ENCODE results near the gene CLEC10A.
A peak's percentile ranks its signal among the peaks of the same experiment; 100 is the strongest.

CLEC10A gene

DNA sequence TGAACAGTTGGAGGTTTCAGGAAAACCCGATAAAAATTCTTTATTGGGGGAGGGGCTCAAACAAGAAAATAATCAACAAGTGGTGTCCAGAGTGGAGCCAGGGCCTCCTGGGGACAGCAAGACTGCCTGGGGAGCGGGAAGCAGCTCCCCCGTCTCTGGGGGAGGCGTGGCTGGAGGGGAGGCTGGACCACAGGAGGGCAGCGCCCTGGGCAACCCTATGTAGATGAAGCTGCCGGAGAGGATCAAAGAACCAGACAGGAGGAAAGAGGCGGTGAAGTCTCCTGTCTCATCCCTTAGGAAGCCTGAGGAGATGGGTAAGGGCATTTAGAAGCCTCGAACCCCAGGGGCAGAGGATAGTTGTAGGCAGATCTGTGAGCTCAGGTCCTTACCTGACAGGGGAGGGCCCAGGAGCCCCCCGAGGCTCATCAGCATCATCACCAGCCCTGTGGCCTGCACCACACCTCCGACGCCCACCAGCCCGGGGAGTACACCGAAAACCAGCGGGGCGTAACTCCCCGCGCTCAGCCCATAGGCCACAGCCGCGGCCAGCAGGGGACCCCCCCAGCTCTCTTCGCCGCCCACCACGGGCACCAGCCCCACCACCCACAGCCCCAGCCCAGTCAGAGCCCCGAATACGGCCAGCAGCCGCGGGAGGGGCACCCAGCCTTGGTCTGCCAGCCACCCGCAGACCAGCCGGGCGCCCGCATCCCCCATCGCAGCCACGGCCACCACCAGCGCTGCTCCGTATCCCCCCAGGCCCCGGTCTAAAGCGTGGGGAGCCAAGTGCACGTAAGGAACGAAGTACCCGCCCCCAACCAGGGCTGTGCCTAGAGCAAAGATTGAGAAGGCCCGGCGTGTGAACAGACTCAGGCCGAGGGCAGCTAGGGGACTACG is 38.2 kb downstream of the CLEC10A start:
- no peak for DNase-seq (ENCODE audit: low read depth in 4 of 4, low spot score in 1 of 4)

GRCh38 chr17:7039832-7040231 is 40.2 kb downstream of the CLEC10A start:
- DNase-seq (ENCODE audit: low read depth in 4 of 4, low spot score in 1 of 4) = no peak

DNA sequence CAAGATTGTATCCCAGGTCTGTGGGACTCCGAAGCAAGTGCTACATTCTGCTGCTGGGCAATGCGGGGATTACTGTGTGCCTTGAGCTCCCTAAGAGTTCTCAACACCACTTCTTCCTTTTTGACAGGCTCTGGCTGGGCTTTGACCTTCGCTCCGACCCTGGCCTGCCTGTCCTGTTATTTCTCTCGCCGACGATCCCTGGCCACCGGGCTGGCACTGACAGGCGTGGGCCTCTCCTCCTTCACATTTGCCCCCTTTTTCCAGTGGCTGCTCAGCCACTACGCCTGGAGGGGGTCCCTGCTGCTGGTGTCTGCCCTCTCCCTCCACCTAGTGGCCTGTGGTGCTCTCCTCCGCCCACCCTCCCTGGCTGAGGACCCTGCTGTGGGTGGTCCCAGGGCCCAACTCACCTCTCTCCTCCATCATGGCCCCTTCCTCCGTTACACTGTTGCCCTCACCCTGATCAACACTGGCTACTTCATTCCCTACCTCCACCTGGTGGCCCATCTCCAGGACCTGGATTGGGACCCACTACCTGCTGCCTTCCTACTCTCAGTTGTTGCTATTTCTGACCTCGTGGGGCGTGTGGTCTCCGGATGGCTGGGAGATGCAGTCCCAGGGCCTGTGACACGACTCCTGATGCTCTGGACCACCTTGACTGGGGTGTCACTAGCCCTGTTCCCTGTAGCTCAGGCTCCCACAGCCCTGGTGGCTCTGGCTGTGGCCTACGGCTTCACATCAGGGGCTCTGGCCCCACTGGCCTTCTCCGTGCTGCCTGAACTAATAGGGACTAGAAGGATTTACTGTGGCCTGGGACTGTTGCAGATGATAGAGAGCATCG is 41.8 kb downstream of the CLEC10A start:
- no peak for DNase-seq (ENCODE audit: low read depth in 4 of 4, low spot score in 1 of 4)

- peak; percentile 93 to 99 (median 96) for DNase-seq (ENCODE audit: low read depth in 4 of 4, low spot score in 1 of 4)
Observed at GRCh38 chr17:7035591-7036368, 44.3 kb downstream of the CLEC10A start, which contains the start of gene SLC16A13. Gene SLC16A13 (plus strand): TSS chr17:7036015. CDS start chr17:7036383, 368 bp downstream.

DNA sequence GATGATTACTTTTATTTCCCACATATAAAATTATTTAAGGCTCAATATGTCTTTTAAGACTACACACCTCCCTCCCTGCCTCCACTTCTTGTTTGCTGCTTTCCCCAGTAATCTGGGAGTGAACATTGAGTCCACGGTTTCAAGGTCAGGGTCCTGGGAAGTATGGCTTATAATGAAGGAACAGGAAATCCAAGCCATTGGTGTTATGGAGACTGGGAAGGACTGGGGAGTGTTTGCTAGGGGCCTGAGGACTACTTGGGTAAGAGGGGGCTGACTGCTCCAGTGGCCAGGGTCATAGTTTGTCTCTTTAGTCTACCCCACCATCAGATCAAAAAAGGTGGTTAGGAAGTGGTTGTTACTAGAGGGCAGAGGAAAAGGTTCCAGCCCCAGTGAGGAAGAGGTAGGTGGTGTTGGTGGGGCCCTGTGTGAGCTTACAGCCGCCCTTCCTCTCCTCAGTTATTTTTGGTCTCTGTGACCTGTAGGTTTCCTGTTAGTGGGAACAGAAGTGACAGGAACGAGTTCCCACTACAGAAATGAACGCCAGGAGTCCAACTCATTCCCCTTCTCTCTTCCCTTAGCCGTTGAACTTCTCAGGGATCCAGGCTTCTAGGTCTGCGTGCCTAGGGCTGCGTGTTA is 45.0 kb downstream of the CLEC10A start:
- no peak for DNase-seq (ENCODE audit: low read depth in 4 of 4, low spot score in 1 of 4)

DNA sequence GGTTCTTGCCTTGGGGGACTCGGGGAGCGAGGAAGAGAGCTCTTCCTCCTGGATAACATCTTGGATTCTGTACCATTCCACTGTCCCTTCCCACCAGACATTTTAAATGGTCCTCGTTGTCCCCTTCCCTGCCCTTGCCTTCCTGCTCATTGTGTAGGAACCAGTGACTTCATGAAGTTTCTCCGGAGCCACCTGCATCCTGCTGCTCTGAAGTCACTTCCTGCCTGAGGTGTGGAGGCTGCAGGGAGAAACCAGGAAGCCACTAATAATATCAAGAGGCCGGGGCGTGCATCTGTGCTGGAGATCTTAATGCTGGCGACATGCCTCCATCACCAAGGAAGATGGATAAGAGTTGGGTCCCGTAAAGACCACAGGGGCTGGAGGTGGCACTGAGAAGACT is 50.4 kb downstream of the CLEC10A start:
- no peak for DNase-seq (ENCODE audit: low read depth in 4 of 4, low spot score in 1 of 4)

GRCh38 chr17:7029096-7029495 is 51.0 kb downstream of the CLEC10A start:
- DNase-seq (ENCODE audit: low read depth in 4 of 4, low spot score in 1 of 4) = no peak

DNA sequence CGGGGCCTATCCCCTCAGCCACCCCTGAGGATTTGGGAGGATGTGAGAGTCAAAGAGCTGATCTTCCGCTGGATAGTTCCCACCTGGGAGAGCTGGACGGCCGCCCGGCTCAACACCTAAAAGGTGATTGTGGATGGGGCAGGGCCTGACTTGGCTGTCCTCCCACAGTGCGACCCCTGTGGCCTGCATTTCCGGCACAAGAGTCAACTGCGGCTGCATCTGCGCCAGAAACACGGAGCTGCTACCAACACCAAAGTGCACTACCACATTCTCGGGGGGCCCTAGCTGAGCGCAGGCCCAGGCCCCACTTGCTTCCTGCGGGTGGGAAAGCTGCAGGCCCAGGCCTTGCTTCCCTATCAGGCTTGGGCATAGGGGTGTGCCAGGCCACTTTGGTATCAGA is 52.7 kb downstream of the CLEC10A start:
- DNase-seq (ENCODE audit: low read depth in 4 of 4, low spot score in 1 of 4) = no peak

- no peak for DNase-seq (ENCODE audit: low read depth in 4 of 4, low spot score in 1 of 4)
Observed at GRCh38 chr17:7026471-7027115, 53.5 kb downstream of the CLEC10A start.

DNA sequence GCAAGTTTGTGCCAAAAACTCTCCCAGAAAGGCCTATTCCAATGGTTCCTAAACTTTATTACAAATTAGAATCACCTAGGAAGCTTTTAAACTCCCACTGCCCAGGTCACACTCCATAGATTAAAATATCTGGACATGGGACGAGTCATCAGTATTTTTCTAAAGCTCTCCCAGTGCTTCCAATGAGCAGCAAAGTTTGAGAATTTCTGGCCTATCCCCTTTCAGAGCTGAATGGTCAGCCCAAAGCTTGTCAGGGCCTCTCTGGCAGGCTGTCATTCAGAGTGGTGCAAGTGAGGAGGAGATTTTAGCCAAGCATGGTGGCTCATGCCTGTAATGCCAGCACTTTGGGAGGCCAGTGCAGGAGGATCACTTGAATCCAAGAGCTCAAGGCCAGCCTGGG is 54.8 kb downstream of the CLEC10A start:
- DNase-seq (ENCODE audit: low read depth in 4 of 4, low spot score in 1 of 4) = no peak
